K562 (cell line): ENCODE measurements around the gene TACC3. TPM values are rescaled to one million over a fixed set of nuclear protein-coding genes. Genes with fewer than 3 reads are reported as not detected.

Source experiments
- ATAC-seq: fragments of 200-7000 bp; cut with Tn5 transposase; 3 replicates; pipeline ENCODE4 v1.9.1; 2020; ENCODE audit warnings: moderate library complexity
- BruUV-seq: library from RNA; stranded (reverse); fragments of 400-500 nt; replicated peaks from 2 replicates; lab custom pipeline; 2021; lab: Mats Ljungman, UMichigan
- CTCF ChIA-PET: fragments of 300-600 bp; formaldehyde crosslinking; extraction: SDS; loops from one replicate; lab custom pipeline; 2021; ENCODE audit warnings: low intra/inter-chr PET ratio; lab: Yijun Ruan, JAX
- POLR2A ChIA-PET: fragments of 300-600, 350-650 bp; sonication (Branson Sonifier 250); formaldehyde crosslinking; extraction: SDS; loops from one replicate; lab custom pipeline; 2021; ENCODE audit warnings: antibody characterized with exemption, inconsistent platforms; lab: Yijun Ruan, JAX
- DNase-seq, 4 experiments: peaks; one replicate each; pipeline versions ENCODE4 v3.0.0 to v3.0.0-alpha.2; 2011 to 2018; ENCODE audit warnings: low spot score in 3 of 4, mixed read lengths in 3 of 4; ENCODE audit errors: extremely low read depth in 1 of 4
- FAIRE-seq: peaks from 2 replicates; lab custom pipeline; 2011; peaks lifted over from hg19 to GRCh38; lab: Jason Lieb, UNC
- H2AFZ ChIP-seq: 2 replicates; pipeline ENCODE4 v1.6.0; 2011; ENCODE audit warnings: low read depth, low read length, control low read depth, inconsistent platforms
- H3K27ac ChIP-seq: fragments of 200-600 bp; 3 replicates; pipeline ENCODE4 v1.8.0; 2011; ENCODE audit warnings: low read depth, mild to moderate bottlenecking, control low read depth, inconsistent platforms, low read length, moderate library complexity, mixed read lengths; ENCODE audit errors: extremely low read depth
- H3K27me3 ChIP-seq, 2 experiments: fragments of 300-600 bp in 1 of 2; 2 replicates in 1 of 2; 3 replicates in 1 of 2; pipeline versions ENCODE4 v1.6.0 to v1.8.0; 2011; ENCODE audit warnings: inconsistent platforms in 2 of 2, low read length in 2 of 2, mild to moderate bottlenecking in 1 of 2, mixed read lengths in 1 of 2, moderate library complexity in 1 of 2; ENCODE audit not compliant: control insufficient read depth in 2 of 2, insufficient read depth in 2 of 2
- H3K36me3 ChIP-seq: fragments of 300-600 bp; 3 replicates; pipeline ENCODE4 v1.8.0; 2011; ENCODE audit warnings: mild to moderate bottlenecking, low read length, inconsistent platforms; ENCODE audit not compliant: control insufficient read depth, insufficient read depth
- H3K4me1 ChIP-seq, 2 experiments: fragments of 200-600 bp in 1 of 2; replicated peaks in 1 of 2; 2 replicates in 1 of 2; 3 replicates in 1 of 2; pipeline versions ENCODE4 v1.5.1 to v1.8.0; 2011; ENCODE audit warnings: inconsistent platforms in 2 of 2, low read length in 2 of 2, mild to moderate bottlenecking in 1 of 2, mixed read lengths in 1 of 2, moderate library complexity in 1 of 2; ENCODE audit not compliant: control insufficient read depth in 2 of 2, insufficient read depth in 2 of 2
- H3K4me2 ChIP-seq: 2 replicates; pipeline ENCODE4 v1.6.1; 2011; ENCODE audit warnings: low read length, control low read depth, inconsistent platforms, mixed read lengths; ENCODE audit not compliant: insufficient read depth
- H3K4me3 ChIP-seq: fragments of 200-600 bp; sonication (generic), shearing (Covaris generic); 2 replicates; pipeline ENCODE4 v1.5.1; 2016; ENCODE audit warnings: control low read depth, inconsistent platforms
- H3K79me2 ChIP-seq: fragments of 200-600 bp; 3 replicates; pipeline ENCODE4 v1.8.0; 2011; ENCODE audit warnings: low read length, inconsistent platforms; ENCODE audit not compliant: control insufficient read depth, insufficient read depth
- H3K9ac ChIP-seq, 2 experiments: 2 replicates each; pipeline versions ENCODE4 v1.6.0 to v1.6.1; 2011; ENCODE audit warnings: low read depth in 2 of 2, low read length in 2 of 2, control low read depth in 1 of 2, inconsistent platforms in 1 of 2, mild to moderate bottlenecking in 1 of 2, mixed read lengths in 1 of 2; ENCODE audit not compliant: insufficient read depth in 1 of 2
- H3K9me1 ChIP-seq: one replicate; pipeline ENCODE4 v1.6.0; 2011; ENCODE audit warnings: inconsistent platforms, mild to moderate bottlenecking, low read length, moderate library complexity; ENCODE audit not compliant: control insufficient read depth, insufficient read depth
- H3K9me3 ChIP-seq: replicated peaks from 2 replicates; pipeline ENCODE4 v1.5.1; 2011; ENCODE audit warnings: low read depth, low read length, inconsistent platforms; ENCODE audit not compliant: control insufficient read depth, insufficient read depth
- H4K20me1 ChIP-seq: replicated peaks from 2 replicates; pipeline ENCODE4 v1.6.1; 2011; ENCODE audit warnings: low read length, inconsistent platforms, mixed read lengths; ENCODE audit not compliant: control insufficient read depth, insufficient read depth
- BCOR ChIP-seq: fragments of 450-650 bp; IDR thresholded peaks from 2 replicates; pipeline ENCODE4 v1.6.1; 2016
- HMGN3 ChIP-seq: IDR thresholded peaks from 2 replicates; pipeline ENCODE4 v1.6.1; 2011; ENCODE audit warnings: borderline replicate concordance, low read depth, mild to moderate bottlenecking, mixed read lengths, low read length; ENCODE audit not compliant: insufficient read length; ENCODE audit errors: extremely low read depth
- HMGXB4 ChIP-seq: sonication (generic); formaldehyde crosslinking; IDR thresholded peaks from 2 replicates; pipeline ENCODE4 v1.8.1; 2023; ENCODE audit warnings: mild to moderate bottlenecking, missing genetic modification reagents
- HNRNPLL ChIP-seq: fragments of 200-400 bp; formaldehyde crosslinking; IDR thresholded peaks from 2 replicates; pipeline ENCODE4 v1.6.1; 2017; ENCODE audit warnings: low read length, low read depth, mild to moderate bottlenecking; ENCODE audit not compliant: poor library complexity, severe bottlenecking
- MCM5 ChIP-seq: fragments of 450-650 bp; IDR thresholded peaks from 2 replicates; pipeline ENCODE4 v1.6.1; 2016; ENCODE audit warnings: low read depth
- ZNF444 ChIP-seq: fragments of 250-450 bp; sonication (Bioruptor Pico); IDR thresholded peaks from 2 replicates; pipeline ENCODE4 v1.4.0; 2020; ENCODE audit warnings: mild to moderate bottlenecking, moderate library complexity
- ZNF592 ChIP-seq: fragments of 450-650 bp; IDR thresholded peaks from 2 replicates; pipeline ENCODE4 v1.6.1; 2017; ENCODE audit warnings: antibody characterized with exemption, mild to moderate bottlenecking
- WGBS: fragments of 100-300 bp; shearing (Covaris generic); methylation state at CpG from one replicate; pipeline ENCODE4 v1.1.6; 2016; ENCODE audit warnings: low coverage, mixed read lengths; ENCODE audit not compliant: insufficient coverage; ENCODE audit errors: missing lambda C conversion rate; 5-methylcytosine and 5-hydroxymethylcytosine counted together
- in situ Hi-C: fragments of 300-500 bp; cut with MboI; formaldehyde crosslinking; loops from 4 replicates; pipeline ENCODE4 v1.15.0; 2018; ENCODE audit warnings: inconsistent platforms, mixed read lengths
- intact Hi-C: fragments of 100-400 bp; cut with micrococcal nuclease; formaldehyde crosslinking; loops from 2 replicates; pipeline ENCODE4 v1.14.2; 2022
- polyA plus RNA-seq, 8 experiments: library from polyadenylated mRNA; depleted of rRNA in 4 of 8; stranded (reverse) in 5 of 8; unstranded in 3 of 8; fragments of >200 nt; fragmentation: Nextera tagmentation in 2 of 8; fragmentation: Illumina TruSeq in 1 of 8; extraction: Ambion mirVana in 2 of 8; extraction: Trizol in 1 of 8; gene quantifications; 2 replicates each; pipeline versions ENCODE4 v1.2.1 to v1.2.3, GENCODE V29; 2011 to 2014; ENCODE audit warnings: inconsistent platforms in 1 of 8, missing spikeins in 1 of 8
- total RNA-seq, 7 experiments: library from RNA; depleted of rRNA in 6 of 7; stranded (reverse); fragments of >200 nt in 6 of 7; fragmentation: Illumina TruSeq in 2 of 7; extraction: Trizol in 2 of 7; gene quantifications; 2 replicates each; pipeline versions ENCODE4 v1.2.1 to v1.2.3, GENCODE V29; 2011 to 2021; ENCODE audit warnings: low replicate concordance in 1 of 7

TACC3 gene
- total and polyA plus RNA-seq, 9 of the 15 experiments (the other 6 are each of a cell fraction or from before 2014, with no cell fraction given) = 1.9 to 122 (median 55.6) TPM

GRCh38 chr4:1787411-1788077 is 66.2 kb downstream of the TACC3 start:
- no TSS peak for BruUV-seq
- H3K27me3 ChIP-seq = no peaks in the 10 kb centered on the region
- FAIRE-seq (no peak), DNase-seq (no peak), ATAC-seq (no peak)
- 83% methylated on average over 11 of the region's 25 CpGs for WGBS
- peaks cover 41 to 77% of the 10 kb centered on the region in 2 experiments for H3K4me1 ChIP-seq
- no peaks in the 10 kb centered on the region for H4K20me1 ChIP-seq
- peak overlapping the region; percentile 51 to 74 for H3K9ac ChIP-seq
- no peaks in the 10 kb centered on the region for H3K9me1 ChIP-seq
- H3K4me3 ChIP-seq = no peak overlapping the region
- ChIA-PET CTCF (no interaction called here), POLR2A (no interaction called here)
- no peaks in the 10 kb centered on the region for H3K79me2 ChIP-seq
- H3K9me3 ChIP-seq = no peaks in the 10 kb centered on the region
- in situ Hi-C loops = no loop called here
- H3K36me3 ChIP-seq = no peaks in the 10 kb centered on the region
- intact Hi-C loops = no loop called here
- H2AFZ ChIP-seq = peak overlapping the region; percentile 98; the same call in 1 of the 2 replicates
- H3K27ac ChIP-seq = peak overlapping the region; percentile 74; the same call in 2 of the 3 replicates
- TF ChIP-seq HMGN3 (no peak), BCOR (0 out of 2 replicates have a peak, but pooled peaks have one; percentile 61)
- H3K4me2 ChIP-seq = no peak overlapping the region

- peak overlapping the region; percentile 74 for H3K27ac ChIP-seq
- H3K27me3 ChIP-seq = no peaks in the 10 kb centered on the region
- peak overlapping the region; percentile 98 for H2AFZ ChIP-seq
- H3K79me2 ChIP-seq = no peaks in the 10 kb centered on the region
- in situ Hi-C loops (no loop called here), intact Hi-C loops (no loop called here)
- no peaks in the 10 kb centered on the region for H3K36me3 ChIP-seq
- H4K20me1 ChIP-seq = no peaks in the 10 kb centered on the region
- peak overlapping the region; percentile 46; the same call in 1 of the 2 replicates for H3K4me2 ChIP-seq
- 18% methylated on average over 12 of the region's 13 CpGs for whole genome bisulfite sequencing
- peak; percentile 63 to 71 (median 67) for DNase-seq
- POLR2A ChIA-PET = interaction anchor here (0.5 to 1.7 kb wide), 4 partner anchors 10 to 294 kb away, joined by 3 to 7 read pairs (median 4); no protein-coding TSS in a partner anchor
- no TSS peak for BruUV-seq
- no peak for ATAC-seq
- H3K9me3 ChIP-seq = no peaks in the 10 kb centered on the region
- CTCF ChIA-PET = no interaction called here
- H3K4me1 ChIP-seq = peaks cover 41 to 77% of the 10 kb centered on the region in 2 experiments
- peak overlapping the region; percentile 51 to 75 for H3K9ac ChIP-seq
- H3K4me3 ChIP-seq = no peak overlapping the region
- no peaks in the 10 kb centered on the region for H3K9me1 ChIP-seq
- peak; percentile 89 for FAIRE-seq
- TF ChIP-seq HMGXB4 (no peak), MCM5 (no peak), ZNF592 (peak; percentile 76), HNRNPLL (no peak), ZNF444 (CRISPR knock-in tag) (no peak)
These were observed 67.1 kb downstream of the TACC3 start for GRCh38 chr4:1788254-1788973.
